HepG2 (cell line): ENCODE measurements around the gene TOR4A. TPM values are rescaled to one million over a fixed set of nuclear protein-coding genes. Genes with fewer than 3 reads are reported as not detected.

Source experiments
- AFF4 ChIP-seq: sonication (generic); formaldehyde crosslinking; IDR thresholded peaks from 2 replicates; pipeline ENCODE4 v1.4.0; 2020; ENCODE audit warnings: missing genetic modification reagents
- FOXA3 ChIP-seq: IDR thresholded peaks from 2 replicates; pipeline ENCODE4 v1.6.1; 2016; ENCODE audit warnings: missing genetic modification reagents, missing compliant biosample characterization
- IRF9 ChIP-seq: sonication (generic); formaldehyde crosslinking; IDR thresholded peaks from 2 replicates; pipeline ENCODE4 v1.8.0; 2022; ENCODE audit warnings: missing genetic modification reagents, mild to moderate bottlenecking, borderline replicate concordance
- PPARG ChIP-seq: conservative IDR thresholded peaks from 2 replicates; pipeline ENCODE4 v1.6.1; 2016; ENCODE audit warnings: missing biosample characterization, missing genetic modification reagents
- PRPF4 ChIP-seq: fragments of 200-400 bp; formaldehyde crosslinking; IDR thresholded peaks from 2 replicates; pipeline ENCODE4 v1.6.1; 2016; ENCODE audit warnings: low read length, low read depth; ENCODE audit not compliant: poor library complexity, severe bottlenecking
- SP5 ChIP-seq: IDR thresholded peaks from 2 replicates; pipeline ENCODE4 v1.6.1; 2016; ENCODE audit warnings: low read depth, borderline replicate concordance
- TFE3 ChIP-seq: IDR thresholded peaks from 2 replicates; pipeline ENCODE4 v1.6.1; 2016
- ZNF333 ChIP-seq: sonication (generic); formaldehyde crosslinking; IDR thresholded peaks from 2 replicates; pipeline ENCODE4 v1.4.0; 2020; ENCODE audit warnings: mild to moderate bottlenecking, missing genetic modification reagents, borderline replicate concordance
- ZNF83 ChIP-seq: sonication (generic); formaldehyde crosslinking; IDR thresholded peaks from 2 replicates; pipeline ENCODE4 v1.4.0; 2020; ENCODE audit warnings: missing genetic modification reagents, mild to moderate bottlenecking, borderline replicate concordance
- ZNF879 ChIP-seq: sonication (generic); formaldehyde crosslinking; IDR thresholded peaks from 2 replicates; pipeline ENCODE4 v1.8.1; 2023; ENCODE audit warnings: missing genetic modification reagents
- polyA plus RNA-seq, 8 experiments: library from polyadenylated mRNA; depleted of rRNA in 3 of 8; stranded (reverse) in 7 of 8; unstranded in 1 of 8; fragments of >200 nt; fragmentation: Illumina TruSeq in 4 of 8; extraction: Trizol in 4 of 8; gene quantifications; 2 replicates each; pipeline versions ENCODE4 v1.2.1 to v1.2.3, GENCODE V29; 2011 to 2016; ENCODE audit warnings: low read depth in 4 of 8, missing spikeins in 1 of 8, mixed read lengths in 1 of 8; ENCODE audit not compliant: insufficient read depth in 1 of 8
- total RNA-seq, 5 experiments: library from RNA; depleted of rRNA; stranded (reverse); fragments of >200 nt; fragmentation: Illumina TruSeq; extraction: Trizol; gene quantifications; 2 replicates each; pipeline ENCODE4 v1.2.3, GENCODE V29; 2016; ENCODE audit warnings: low read depth in 1 of 5
- TF ChIP-seq, protein P1 (sequence below): IDR thresholded peaks from 2 replicates; pipeline ENCODE4 v1.4.0; 2020; ENCODE audit warnings: mild to moderate bottlenecking, missing genetic modification reagents
- TF ChIP-seq, protein P2 (sequence below): sonication (generic); formaldehyde crosslinking; conservative IDR thresholded peaks from 2 replicates; pipeline ENCODE4 v1.4.0; 2020; ENCODE audit warnings: missing genetic modification reagents

Gene TOR4A
- total and polyA plus RNA-seq, 2 of the 13 experiments (the other 11 are each of a cell fraction or from before 2014, with no cell fraction given): 11.1 to 14.2 TPM

- TF ChIP-seq, protein P1, sequence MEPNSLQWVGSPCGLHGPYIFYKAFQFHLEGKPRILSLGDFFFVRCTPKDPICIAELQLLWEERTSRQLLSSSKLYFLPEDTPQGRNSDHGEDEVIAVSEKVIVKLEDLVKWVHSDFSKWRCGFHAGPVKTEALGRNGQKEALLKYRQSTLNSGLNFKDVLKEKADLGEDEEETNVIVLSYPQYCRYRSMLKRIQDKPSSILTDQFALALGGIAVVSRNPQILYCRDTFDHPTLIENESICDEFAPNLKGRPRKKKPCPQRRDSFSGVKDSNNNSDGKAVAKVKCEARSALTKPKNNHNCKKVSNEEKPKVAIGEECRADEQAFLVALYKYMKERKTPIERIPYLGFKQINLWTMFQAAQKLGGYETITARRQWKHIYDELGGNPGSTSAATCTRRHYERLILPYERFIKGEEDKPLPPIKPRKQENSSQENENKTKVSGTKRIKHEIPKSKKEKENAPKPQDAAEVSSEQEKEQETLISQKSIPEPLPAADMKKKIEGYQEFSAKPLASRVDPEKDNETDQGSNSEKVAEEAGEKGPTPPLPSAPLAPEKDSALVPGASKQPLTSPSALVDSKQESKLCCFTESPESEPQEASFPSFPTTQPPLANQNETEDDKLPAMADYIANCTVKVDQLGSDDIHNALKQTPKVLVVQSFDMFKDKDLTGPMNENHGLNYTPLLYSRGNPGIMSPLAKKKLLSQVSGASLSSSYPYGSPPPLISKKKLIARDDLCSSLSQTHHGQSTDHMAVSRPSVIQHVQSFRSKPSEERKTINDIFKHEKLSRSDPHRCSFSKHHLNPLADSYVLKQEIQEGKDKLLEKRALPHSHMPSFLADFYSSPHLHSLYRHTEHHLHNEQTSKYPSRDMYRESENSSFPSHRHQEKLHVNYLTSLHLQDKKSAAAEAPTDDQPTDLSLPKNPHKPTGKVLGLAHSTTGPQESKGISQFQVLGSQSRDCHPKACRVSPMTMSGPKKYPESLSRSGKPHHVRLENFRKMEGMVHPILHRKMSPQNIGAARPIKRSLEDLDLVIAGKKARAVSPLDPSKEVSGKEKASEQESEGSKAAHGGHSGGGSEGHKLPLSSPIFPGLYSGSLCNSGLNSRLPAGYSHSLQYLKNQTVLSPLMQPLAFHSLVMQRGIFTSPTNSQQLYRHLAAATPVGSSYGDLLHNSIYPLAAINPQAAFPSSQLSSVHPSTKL (CRISPR knock-in tag): peak; percentile 63
- TF ChIP-seq PPARG (CRISPR knock-in tag) (no peak), FOXA3 (CRISPR knock-in tag) (peak; percentile 31), TFE3 (CRISPR knock-in tag) (peak; percentile 14; the same call in 1 of the 2 replicates), PRPF4 (no peak), ZNF83 (CRISPR knock-in tag) (0 out of 2 replicates have a peak, but pooled peaks have one; percentile 35), AFF4 (CRISPR knock-in tag) (no peak), ZNF333 (peak; percentile 46; the same call in 1 of the 2 replicates), SP5 (0 out of 2 replicates have a peak, but pooled peaks have one; percentile 34), ZNF879 (CRISPR knock-in tag) (0 out of 2 replicates have a peak, but pooled peaks have one; percentile 47), IRF9 (CRISPR knock-in tag) (peak; percentile 80; the same call in 1 of the 2 replicates)
- TF ChIP-seq, protein P2, sequence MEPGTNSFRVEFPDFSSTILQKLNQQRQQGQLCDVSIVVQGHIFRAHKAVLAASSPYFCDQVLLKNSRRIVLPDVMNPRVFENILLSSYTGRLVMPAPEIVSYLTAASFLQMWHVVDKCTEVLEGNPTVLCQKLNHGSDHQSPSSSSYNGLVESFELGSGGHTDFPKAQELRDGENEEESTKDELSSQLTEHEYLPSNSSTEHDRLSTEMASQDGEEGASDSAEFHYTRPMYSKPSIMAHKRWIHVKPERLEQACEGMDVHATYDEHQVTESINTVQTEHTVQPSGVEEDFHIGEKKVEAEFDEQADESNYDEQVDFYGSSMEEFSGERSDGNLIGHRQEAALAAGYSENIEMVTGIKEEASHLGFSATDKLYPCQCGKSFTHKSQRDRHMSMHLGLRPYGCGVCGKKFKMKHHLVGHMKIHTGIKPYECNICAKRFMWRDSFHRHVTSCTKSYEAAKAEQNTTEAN: peak; percentile 71
Measured at GRCh38 chr9:137240318-137240840, 37.1 kb upstream of the TOR4A start (continued).
